Activated CD4-positive, alpha-beta T cell treated with anti-CD3 and anti-CD28 coated beads, Interleukin-2, amount 10 ng/mL, durations not matched to agents 7 days and 5 days (primary cell): Measurements from ENCODE around the gene LIPH. TPM values are rescaled to one million over a fixed set of nuclear protein-coding genes. Genes with fewer than 3 reads are reported as not detected.
"Not testable (repeated sequence)": the region's sequence is repeated elsewhere in the genome, so short reads cannot be mapped to it uniquely, and the experiment has no call there.

Experiments used
- CTCF ChIA-PET: fragments of 350-600 bp; sonication (Branson Sonifier 250); formaldehyde crosslinking; loops from one replicate; lab custom pipeline; 2021; ENCODE audit warnings: antibody characterized with exemption; lab: Charles Lee
- POLR2A ChIA-PET: fragments of 350-600 bp; sonication (Branson Sonifier 250); formaldehyde crosslinking; loops from one replicate; lab custom pipeline; 2021; ENCODE audit warnings: antibody characterized with exemption; lab: Charles Lee
- DNase-seq: peaks from one replicate; pipeline ENCODE4 v3.0.0-alpha.2; 2020
- H3K27ac Mint-ChIP-seq: one replicate; pipeline ENCODE4 v1.8.0; 2021; ENCODE audit warnings: mild to moderate bottlenecking, moderate library complexity, mixed read lengths
- H3K27me3 Mint-ChIP-seq: one replicate; pipeline ENCODE4 v1.8.0; 2021; ENCODE audit warnings: mixed read lengths
- H3K36me3 Mint-ChIP-seq: one replicate; pipeline ENCODE4 v1.8.0; 2021; ENCODE audit warnings: low read depth, mixed read lengths
- H3K4me1 Mint-ChIP-seq: one replicate; pipeline ENCODE4 v1.8.0; 2021; ENCODE audit warnings: mixed read lengths
- H3K4me3 Mint-ChIP-seq: one replicate; pipeline ENCODE4 v1.8.0; 2021; ENCODE audit warnings: mild to moderate bottlenecking, moderate library complexity, mixed read lengths
- H3K9me3 Mint-ChIP-seq: one replicate; pipeline ENCODE4 v1.8.0; 2021; ENCODE audit warnings: mixed read lengths
- total RNA-seq, 2 experiments: library from RNA; stranded (reverse); gene quantifications; one replicate each; pipeline ENCODE4 v1.2.3, GENCODE V29; 2021

LIPH gene
- total RNA-seq, 2 experiments from 2014 or later: not detected

DNA sequence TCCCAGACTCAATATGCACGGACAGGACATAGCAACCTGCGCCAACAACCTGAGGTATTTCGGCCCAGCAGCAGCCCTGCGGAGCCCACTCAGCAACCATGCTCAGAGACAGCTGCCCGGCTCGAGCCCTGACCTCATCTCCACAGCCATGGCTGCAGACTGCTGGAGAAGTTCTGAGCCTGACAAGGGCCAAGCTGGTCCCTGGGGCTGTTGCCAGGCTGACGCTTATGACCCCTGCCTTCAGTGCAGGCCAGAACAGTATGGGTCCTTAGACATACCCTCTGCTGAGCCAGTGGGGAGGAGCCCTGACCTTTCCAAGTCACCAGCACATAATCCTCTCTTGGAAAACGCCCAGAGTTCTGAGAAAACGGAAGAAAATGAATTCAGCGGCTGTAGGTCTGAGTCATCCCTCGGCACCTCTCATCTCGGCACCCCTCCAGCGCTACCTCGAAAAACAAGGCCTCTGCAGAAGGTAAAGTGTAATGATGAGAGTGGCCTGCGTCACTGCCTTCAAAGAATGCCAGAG is 79.0 kb downstream of the LIPH start:
- Mint-ChIP-seq H3K27ac (no peak overlapping the region), H3K4me3 (no peak overlapping the region), H3K27me3 (no peaks in the 10 kb centered on the region), H3K9me3 (no peaks in the 10 kb centered on the region), H3K4me1 (peaks cover 5% of the 10 kb centered on the region), H3K36me3 (peaks cover 3% of the 10 kb centered on the region)
- DNase-seq: no peak
- ChIA-PET POLR2A (no interaction called here), CTCF (no interaction called here)

DNA sequence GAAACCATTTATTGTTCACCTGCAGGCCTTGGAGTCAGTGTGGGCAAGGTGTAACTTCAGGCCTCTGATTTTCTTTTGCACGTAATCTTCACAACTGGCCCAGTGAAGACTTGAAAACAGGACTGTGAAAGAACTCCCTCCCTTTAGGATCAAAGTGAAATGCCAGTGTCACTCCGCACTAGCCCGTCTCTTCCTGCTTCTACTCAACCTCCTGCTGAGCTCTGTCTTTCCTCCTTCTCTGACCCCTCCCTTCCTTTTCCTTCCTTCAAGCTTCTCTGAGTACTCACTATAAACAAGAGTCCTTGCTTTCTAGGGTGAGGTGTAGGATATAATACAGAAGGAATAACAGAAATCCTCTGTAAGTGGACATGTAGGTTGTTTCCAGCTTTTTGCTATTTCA is 82.1 kb downstream of the LIPH start:
- H3K4me1 Mint-ChIP-seq: peaks cover 5% of the 10 kb centered on the region
- H3K27ac Mint-ChIP-seq: no peak overlapping the region
- no peaks in the 10 kb centered on the region for H3K9me3 Mint-ChIP-seq
- no peak overlapping the region for H3K4me3 Mint-ChIP-seq
- CTCF ChIA-PET: no interaction called here
- POLR2A ChIA-PET: no interaction called here
- no peak for DNase-seq
- H3K36me3 Mint-ChIP-seq: peaks cover 3% of the 10 kb centered on the region
- H3K27me3 Mint-ChIP-seq: no peaks in the 10 kb centered on the region

DNA sequence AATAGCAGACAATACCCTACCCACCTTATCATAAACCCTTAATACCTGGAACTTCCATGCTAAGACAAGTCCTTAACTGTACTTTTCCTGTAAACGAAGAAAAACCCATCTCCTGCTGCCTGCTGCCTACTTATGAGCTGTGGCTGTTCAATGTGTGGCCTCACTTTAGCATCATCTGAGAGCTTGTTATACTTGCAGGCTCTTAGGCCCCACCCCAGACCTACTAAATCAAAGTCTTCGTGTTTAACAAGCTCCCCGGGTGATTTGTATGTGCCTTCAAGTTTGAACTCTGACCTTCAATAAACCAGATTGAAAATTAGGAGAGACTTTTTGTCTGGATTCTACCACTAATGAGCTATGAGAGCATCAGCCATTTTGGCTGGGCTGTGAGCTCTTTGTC is 82.8 kb downstream of the LIPH start:
- Mint-ChIP-seq H3K4me3 (no peak overlapping the region), H3K9me3 (no peaks in the 10 kb centered on the region), H3K27ac (no peak overlapping the region), H3K36me3 (peaks cover 3% of the 10 kb centered on the region), H3K27me3 (no peaks in the 10 kb centered on the region), H3K4me1 (peaks cover 5% of the 10 kb centered on the region)
- CTCF ChIA-PET: interaction anchor here (2.1 kb wide), 1 partner anchor 10 kb away, joined by 6 read pairs; no protein-coding TSS in a partner anchor
- DNase-seq: no peak
- POLR2A ChIA-PET: no interaction called here

- H3K9me3 Mint-ChIP-seq, H3K36me3 Mint-ChIP-seq, DNase-seq, POLR2A ChIA-PET, CTCF ChIA-PET, H3K4me1 Mint-ChIP-seq, H3K4me3 Mint-ChIP-seq, H3K27ac Mint-ChIP-seq, H3K27me3 Mint-ChIP-seq: not testable (repeated sequence)
Measured at GRCh38 chr3:185466123-185466522, 86.3 kb downstream of the LIPH start.

- Mint-ChIP-seq H3K27me3 (no peaks in the 10 kb centered on the region), H3K4me3 (no peak overlapping the region), H3K9me3 (no peaks in the 10 kb centered on the region), H3K36me3 (no peaks in the 10 kb centered on the region), H3K27ac (no peak overlapping the region), H3K4me1 (peaks cover 4% of the 10 kb centered on the region)
- DNase-seq: no peak
- CTCF ChIA-PET: no interaction called here
- POLR2A ChIA-PET: interaction anchor here (0.7 kb wide), 1 partner anchor 15 kb away, joined by 3 read pairs; no protein-coding TSS in a partner anchor
Measured at GRCh38 chr3:185465471-185465870, 86.9 kb downstream of the LIPH start.

DNA sequence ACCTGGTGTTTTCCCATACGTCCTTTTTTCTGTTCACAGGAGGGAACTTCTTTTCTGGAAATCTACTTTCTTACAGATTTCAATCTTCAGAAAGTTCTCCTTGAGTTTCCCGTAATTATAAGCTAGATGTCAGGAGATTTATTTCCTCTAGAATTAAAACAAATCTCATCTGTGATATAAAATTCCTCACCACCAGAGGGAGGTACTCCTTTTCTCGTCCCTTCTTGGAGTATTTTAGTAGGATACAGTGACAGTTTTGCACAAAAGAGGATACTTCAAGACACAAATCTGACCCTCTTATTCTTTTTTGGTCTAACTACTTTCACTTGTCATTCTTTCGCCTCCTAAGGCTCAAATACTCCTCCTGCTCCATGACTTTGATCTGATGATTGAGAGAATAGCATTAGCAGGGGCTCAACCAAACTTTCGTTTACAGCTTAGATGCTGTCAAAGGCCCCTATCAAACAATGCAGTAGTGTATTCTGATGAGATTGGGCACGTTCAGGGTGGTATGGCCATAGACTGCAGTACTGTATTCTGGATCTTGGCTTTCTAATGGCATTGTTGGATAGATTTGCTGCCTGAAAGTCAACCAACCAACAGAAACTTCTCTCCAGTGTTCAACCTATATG is 91.6 kb downstream of the LIPH start:
- no peaks in the 10 kb centered on the region for H3K36me3 Mint-ChIP-seq
- no peaks in the 10 kb centered on the region for H3K27me3 Mint-ChIP-seq
- DNase-seq: no peak
- H3K9me3 Mint-ChIP-seq: no peaks in the 10 kb centered on the region
- H3K27ac Mint-ChIP-seq: no peak overlapping the region
- CTCF ChIA-PET: interaction anchor here (0.8 to 1.4 kb wide), 2 partner anchors 50 to 115 kb away, joined by 3 to 6 read pairs; no protein-coding TSS in a partner anchor
- no peak overlapping the region for H3K4me3 Mint-ChIP-seq
- POLR2A ChIA-PET: no interaction called here
- H3K4me1 Mint-ChIP-seq: no peaks in the 10 kb centered on the region

DNA sequence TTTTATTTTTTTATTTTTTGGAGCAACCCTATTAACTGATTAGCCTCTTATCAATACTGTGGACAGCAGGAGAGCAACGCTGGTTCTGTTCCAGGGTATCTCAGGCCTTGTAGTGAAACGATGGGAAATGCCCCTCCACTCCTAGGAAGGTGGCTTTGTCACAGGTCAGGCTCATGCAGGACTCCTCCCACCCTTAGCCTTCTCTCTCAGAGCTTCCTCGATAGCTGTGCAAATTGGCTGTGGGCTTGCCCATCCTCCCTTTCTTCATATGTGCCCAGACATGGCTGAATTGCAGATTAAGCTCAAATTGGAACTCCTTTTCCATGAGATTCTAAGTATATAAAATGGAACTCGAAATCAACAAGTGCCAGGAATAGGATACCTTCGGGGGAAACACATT is 92.1 kb downstream of the LIPH start:
- H3K4me1 Mint-ChIP-seq: no peaks in the 10 kb centered on the region
- POLR2A ChIA-PET: no interaction called here
- no peaks in the 10 kb centered on the region for H3K27me3 Mint-ChIP-seq
- CTCF ChIA-PET: no interaction called here
- H3K9me3 Mint-ChIP-seq: no peaks in the 10 kb centered on the region
- no peak for DNase-seq
- no peak overlapping the region for H3K4me3 Mint-ChIP-seq
- no peaks in the 10 kb centered on the region for H3K36me3 Mint-ChIP-seq
- H3K27ac Mint-ChIP-seq: no peak overlapping the region

DNA sequence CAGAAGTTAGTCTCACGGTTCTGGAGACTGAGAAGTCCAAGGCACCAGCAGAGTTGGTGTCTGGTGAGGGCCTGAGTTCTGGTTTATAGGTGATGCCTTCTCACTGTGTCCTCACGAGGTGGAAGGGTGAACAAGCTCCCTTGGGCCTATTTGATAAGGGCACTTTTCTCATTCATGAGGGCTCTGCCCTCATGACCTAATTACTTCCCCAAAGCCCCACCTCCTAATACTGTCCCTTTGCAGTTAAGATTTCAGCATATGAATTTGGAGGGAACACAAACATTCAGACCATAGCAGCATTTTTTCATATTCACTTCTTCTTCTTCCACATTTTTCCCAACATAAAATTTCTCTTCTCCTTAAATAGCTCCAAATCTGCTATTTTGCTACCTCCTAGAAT is 95.0 kb downstream of the LIPH start:
- POLR2A ChIA-PET: no interaction called here
- Mint-ChIP-seq H3K36me3 (no peaks in the 10 kb centered on the region), H3K4me1 (no peaks in the 10 kb centered on the region), H3K27ac (no peak overlapping the region), H3K4me3 (no peak overlapping the region), H3K27me3 (no peaks in the 10 kb centered on the region), H3K9me3 (no peaks in the 10 kb centered on the region)
- CTCF ChIA-PET: interaction anchor here (1.0 kb wide), 1 partner anchor 73 kb away, joined by 3 read pairs; no protein-coding TSS in a partner anchor
- DNase-seq: no peak

Other genes with a start within 250 kb of the LIPH start
- 10 to 100 TPM; 10.2 to 13.1 TPM for gene MAP3K13, start 189.5 kb downstream of the LIPH start, total RNA-seq
- gene TMEM41A, start 53.6 kb downstream of the LIPH start, total RNA-seq: 10 to 100 TPM; 18.5 to 19.7 TPM
- 10 to 100 TPM; 29.7 to 31.2 TPM for gene SENP2, start 33.7 kb upstream of the LIPH start, total RNA-seq